A673 (cell line): ENCODE measurements around the gene TMBIM1.

ENCODE experiments used
- EZH2 ChIP-seq: fragments of 200-600 bp; sonication (generic); IDR thresholded peaks from 2 replicates; pipeline ENCODE4 v1.6.1; 2017; ENCODE audit warnings: borderline replicate concordance, low read depth, mild to moderate bottlenecking, mixed read lengths, antibody characterized with exemption, low read length; ENCODE audit not compliant: poor library complexity, severe bottlenecking
- TF ChIP-seq, protein P1 (sequence below): fragments of 300-800, 200-600 bp; sonication (generic); conservative IDR thresholded peaks from 2 replicates; pipeline ENCODE4 v1.5.1; 2017; ENCODE audit warnings: low read depth, mild to moderate bottlenecking, antibody characterized with exemption, low read length, moderate library complexity, mixed read lengths

- TF ChIP-seq, protein P1, sequence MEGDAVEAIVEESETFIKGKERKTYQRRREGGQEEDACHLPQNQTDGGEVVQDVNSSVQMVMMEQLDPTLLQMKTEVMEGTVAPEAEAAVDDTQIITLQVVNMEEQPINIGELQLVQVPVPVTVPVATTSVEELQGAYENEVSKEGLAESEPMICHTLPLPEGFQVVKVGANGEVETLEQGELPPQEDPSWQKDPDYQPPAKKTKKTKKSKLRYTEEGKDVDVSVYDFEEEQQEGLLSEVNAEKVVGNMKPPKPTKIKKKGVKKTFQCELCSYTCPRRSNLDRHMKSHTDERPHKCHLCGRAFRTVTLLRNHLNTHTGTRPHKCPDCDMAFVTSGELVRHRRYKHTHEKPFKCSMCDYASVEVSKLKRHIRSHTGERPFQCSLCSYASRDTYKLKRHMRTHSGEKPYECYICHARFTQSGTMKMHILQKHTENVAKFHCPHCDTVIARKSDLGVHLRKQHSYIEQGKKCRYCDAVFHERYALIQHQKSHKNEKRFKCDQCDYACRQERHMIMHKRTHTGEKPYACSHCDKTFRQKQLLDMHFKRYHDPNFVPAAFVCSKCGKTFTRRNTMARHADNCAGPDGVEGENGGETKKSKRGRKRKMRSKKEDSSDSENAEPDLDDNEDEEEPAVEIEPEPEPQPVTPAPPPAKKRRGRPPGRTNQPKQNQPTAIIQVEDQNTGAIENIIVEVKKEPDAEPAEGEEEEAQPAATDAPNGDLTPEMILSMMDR: no peak
- TF ChIP-seq EZH2: no peak
These were observed 30.1 kb downstream of the TMBIM1 start for GRCh38 chr2:218262237-218262600.
